Activated naive CD8-positive, alpha-beta T cell treated with anti-CD3 and anti-CD28 coated beads for 36 hours (primary cell): ENCODE results near the gene BAZ1B. TPM values are rescaled to one million over a fixed set of nuclear protein-coding genes. Genes with fewer than 3 reads are reported as not detected.
"Not testable (repeated sequence)": the region's sequence is repeated elsewhere in the genome, so short reads cannot be mapped to it uniquely, and the experiment has no call there.

Experiments
- DNase-seq: peaks from one replicate; pipeline ENCODE4 v3.0.0; 2021
- H3K27ac Mint-ChIP-seq: one replicate; pipeline ENCODE4 v1.8.0; 2022; ENCODE audit warnings: mild to moderate bottlenecking, moderate library complexity, mixed read lengths
- H3K27me3 Mint-ChIP-seq: one replicate; pipeline ENCODE4 v1.8.0; 2022; ENCODE audit warnings: mild to moderate bottlenecking, mixed read lengths
- H3K36me3 Mint-ChIP-seq: one replicate; pipeline ENCODE4 v1.8.0; 2021; ENCODE audit warnings: mild to moderate bottlenecking, mixed read lengths
- H3K4me1 Mint-ChIP-seq: one replicate; pipeline ENCODE4 v1.8.0; 2021; ENCODE audit warnings: mixed read lengths
- H3K4me3 Mint-ChIP-seq: one replicate; pipeline ENCODE4 v1.8.0; 2022; ENCODE audit warnings: mild to moderate bottlenecking, moderate library complexity, mixed read lengths
- H3K9me3 Mint-ChIP-seq: one replicate; pipeline ENCODE4 v1.8.0; 2022; ENCODE audit warnings: mixed read lengths
- total RNA-seq, 2 experiments: library from RNA; stranded (reverse); gene quantifications; one replicate each; pipeline ENCODE4 v1.2.3, GENCODE V29; 2021

Gene BAZ1B, protein sequence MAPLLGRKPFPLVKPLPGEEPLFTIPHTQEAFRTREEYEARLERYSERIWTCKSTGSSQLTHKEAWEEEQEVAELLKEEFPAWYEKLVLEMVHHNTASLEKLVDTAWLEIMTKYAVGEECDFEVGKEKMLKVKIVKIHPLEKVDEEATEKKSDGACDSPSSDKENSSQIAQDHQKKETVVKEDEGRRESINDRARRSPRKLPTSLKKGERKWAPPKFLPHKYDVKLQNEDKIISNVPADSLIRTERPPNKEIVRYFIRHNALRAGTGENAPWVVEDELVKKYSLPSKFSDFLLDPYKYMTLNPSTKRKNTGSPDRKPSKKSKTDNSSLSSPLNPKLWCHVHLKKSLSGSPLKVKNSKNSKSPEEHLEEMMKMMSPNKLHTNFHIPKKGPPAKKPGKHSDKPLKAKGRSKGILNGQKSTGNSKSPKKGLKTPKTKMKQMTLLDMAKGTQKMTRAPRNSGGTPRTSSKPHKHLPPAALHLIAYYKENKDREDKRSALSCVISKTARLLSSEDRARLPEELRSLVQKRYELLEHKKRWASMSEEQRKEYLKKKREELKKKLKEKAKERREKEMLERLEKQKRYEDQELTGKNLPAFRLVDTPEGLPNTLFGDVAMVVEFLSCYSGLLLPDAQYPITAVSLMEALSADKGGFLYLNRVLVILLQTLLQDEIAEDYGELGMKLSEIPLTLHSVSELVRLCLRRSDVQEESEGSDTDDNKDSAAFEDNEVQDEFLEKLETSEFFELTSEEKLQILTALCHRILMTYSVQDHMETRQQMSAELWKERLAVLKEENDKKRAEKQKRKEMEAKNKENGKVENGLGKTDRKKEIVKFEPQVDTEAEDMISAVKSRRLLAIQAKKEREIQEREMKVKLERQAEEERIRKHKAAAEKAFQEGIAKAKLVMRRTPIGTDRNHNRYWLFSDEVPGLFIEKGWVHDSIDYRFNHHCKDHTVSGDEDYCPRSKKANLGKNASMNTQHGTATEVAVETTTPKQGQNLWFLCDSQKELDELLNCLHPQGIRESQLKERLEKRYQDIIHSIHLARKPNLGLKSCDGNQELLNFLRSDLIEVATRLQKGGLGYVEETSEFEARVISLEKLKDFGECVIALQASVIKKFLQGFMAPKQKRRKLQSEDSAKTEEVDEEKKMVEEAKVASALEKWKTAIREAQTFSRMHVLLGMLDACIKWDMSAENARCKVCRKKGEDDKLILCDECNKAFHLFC (N-terminal part only)
- 100 to 1,000 TPM; 107 to 108 TPM for total RNA-seq

DNA sequence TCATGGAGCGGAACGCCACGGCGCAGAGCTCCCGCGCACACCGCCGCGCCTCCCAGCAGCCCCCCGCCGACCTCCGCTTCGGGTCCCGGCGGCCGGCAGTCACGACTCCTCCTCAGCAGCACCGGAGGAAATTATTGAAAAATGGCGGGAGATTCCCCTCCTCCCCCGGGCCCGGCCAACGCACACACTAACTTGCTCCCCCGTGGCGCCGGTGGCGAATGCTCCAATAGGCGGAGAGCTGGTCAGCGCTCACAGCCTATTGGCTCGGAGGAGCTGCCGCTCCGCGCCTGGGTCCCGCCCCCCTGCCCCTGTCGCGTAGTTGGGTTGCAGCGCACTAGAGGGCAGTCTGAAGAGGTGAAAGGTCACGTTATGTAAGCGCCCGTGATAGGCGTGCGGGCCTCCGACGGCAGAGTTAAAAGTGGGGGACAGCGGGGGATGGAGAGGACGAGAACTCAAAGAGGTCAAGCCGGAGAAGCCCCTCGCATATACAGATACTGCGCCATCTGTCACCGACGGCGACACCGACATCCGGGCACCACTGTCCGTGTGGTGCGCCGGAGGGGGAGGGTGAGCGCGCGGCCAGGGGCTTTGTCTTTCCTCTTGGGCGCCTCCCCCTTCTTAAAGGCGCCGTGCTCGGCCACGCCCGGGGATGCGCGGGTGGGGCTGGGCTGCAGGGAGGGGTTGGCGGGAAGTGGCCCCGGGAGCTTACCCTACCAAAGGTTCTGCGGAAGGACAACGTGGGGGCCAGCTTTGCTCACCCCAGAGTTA is at the start of gene BAZ1B:
Gene BAZ1B, minus strand, starts transcription at position 189 of the 768 bp plus-strand sequence. CDS start 360 bp downstream, outside the sequence.
- peak within 1 kb of the TSS; percentile 97 for H3K27ac Mint-ChIP-seq
- H3K9me3 Mint-ChIP-seq, result no peaks in the 10 kb centered on the region
- DNase-seq, result peak; percentile 98
- H3K4me3 Mint-ChIP-seq, result peak within 1 kb of the TSS; percentile 99
- peaks cover 43% of the 10 kb centered on the region for H3K36me3 Mint-ChIP-seq
- peaks cover 52% of the 10 kb centered on the region for H3K4me1 Mint-ChIP-seq
- no peaks in the 10 kb centered on the region for H3K27me3 Mint-ChIP-seq

DNA sequence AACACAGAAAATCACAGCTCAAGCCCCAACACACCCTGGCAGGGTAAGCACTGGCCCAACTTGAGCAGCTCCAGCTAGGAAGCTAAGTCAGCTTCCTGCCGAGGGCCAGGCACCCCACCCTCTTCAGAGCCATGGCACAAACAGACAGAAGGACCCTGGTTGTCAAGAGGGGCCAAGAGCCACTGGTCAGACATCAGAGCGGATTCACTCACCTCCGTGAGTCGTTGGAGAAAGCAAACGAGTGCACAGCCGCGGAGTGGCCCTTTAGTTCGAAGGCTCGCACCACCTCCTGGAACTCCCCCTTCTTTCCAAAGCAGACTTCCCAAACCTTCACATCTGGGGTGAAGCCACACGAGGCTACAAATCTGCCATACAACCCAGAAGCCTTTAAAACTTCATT is 48.9 kb upstream of the BAZ1B start:
- Mint-ChIP-seq H3K27ac (no peak overlapping the region), H3K4me1 (peaks cover 17% of the 10 kb centered on the region), H3K27me3 (no peaks in the 10 kb centered on the region), H3K36me3 (peaks cover 21% of the 10 kb centered on the region), H3K9me3 (no peaks in the 10 kb centered on the region), H3K4me3 (no peak overlapping the region)
- no peak for DNase-seq

DNA sequence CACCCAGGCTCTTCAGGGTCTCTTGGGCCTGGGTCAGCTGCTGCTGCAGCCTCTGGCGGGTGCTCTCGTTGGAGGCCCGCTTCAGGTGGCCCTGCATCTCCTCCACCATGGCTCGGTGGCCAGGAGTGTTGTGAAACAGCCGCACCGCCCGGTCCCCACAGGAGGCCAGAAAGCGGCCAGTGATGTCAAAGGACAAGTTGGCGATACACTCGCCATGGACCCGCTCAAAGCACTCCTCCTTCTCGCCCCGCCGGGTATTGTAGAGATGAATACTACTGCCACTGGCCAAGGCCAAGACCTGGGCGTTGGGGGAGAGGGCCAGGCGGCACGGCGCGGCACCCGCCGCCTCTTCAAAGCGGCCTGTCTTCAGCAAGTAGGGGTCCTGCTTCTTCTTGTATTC is 48.4 kb upstream of the BAZ1B start:
- H3K27me3 Mint-ChIP-seq, result no peaks in the 10 kb centered on the region

DNA sequence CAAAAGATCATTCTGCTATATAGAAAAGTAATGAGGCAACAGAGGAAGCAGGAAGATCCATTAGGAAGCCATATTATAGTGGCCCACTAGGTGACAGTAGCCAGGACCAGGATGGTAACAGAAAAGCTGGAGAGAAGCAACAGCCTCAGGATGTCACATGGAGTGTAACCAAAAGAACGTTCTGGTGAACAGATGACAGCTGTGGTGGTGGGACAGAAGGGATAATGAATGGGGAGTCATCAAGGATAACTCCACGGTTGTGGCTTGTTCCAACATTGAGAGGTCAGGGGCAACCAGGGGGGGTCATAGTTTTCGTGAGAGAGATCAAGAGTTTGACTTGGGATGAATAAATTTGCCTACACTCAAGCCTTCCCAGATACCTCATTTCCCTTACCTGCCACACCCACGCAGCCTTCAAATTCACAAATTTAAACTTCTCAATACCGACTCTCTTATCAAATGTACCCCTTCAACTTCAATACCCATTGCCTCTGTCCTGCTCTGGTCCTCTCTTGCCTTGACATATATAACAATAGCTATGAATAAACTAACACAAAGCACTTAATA is 47.0 kb upstream of the BAZ1B start:
- Mint-ChIP-seq H3K4me3 (no peak overlapping the region), H3K36me3 (peaks cover 21% of the 10 kb centered on the region), H3K27ac (no peak overlapping the region), H3K27me3 (no peaks in the 10 kb centered on the region), H3K9me3 (no peaks in the 10 kb centered on the region), H3K4me1 (peaks cover 27% of the 10 kb centered on the region)
- DNase-seq, result no peak

More for the DNA sequence above, 48.4 kb upstream of the BAZ1B start:
- no peak overlapping the region for H3K27ac Mint-ChIP-seq
- H3K4me1 Mint-ChIP-seq, result peaks cover 20% of the 10 kb centered on the region
- H3K9me3 Mint-ChIP-seq, result no peaks in the 10 kb centered on the region
- H3K4me3 Mint-ChIP-seq, result no peak overlapping the region
- no peak for DNase-seq
- H3K36me3 Mint-ChIP-seq, result peaks cover 21% of the 10 kb centered on the region

DNA sequence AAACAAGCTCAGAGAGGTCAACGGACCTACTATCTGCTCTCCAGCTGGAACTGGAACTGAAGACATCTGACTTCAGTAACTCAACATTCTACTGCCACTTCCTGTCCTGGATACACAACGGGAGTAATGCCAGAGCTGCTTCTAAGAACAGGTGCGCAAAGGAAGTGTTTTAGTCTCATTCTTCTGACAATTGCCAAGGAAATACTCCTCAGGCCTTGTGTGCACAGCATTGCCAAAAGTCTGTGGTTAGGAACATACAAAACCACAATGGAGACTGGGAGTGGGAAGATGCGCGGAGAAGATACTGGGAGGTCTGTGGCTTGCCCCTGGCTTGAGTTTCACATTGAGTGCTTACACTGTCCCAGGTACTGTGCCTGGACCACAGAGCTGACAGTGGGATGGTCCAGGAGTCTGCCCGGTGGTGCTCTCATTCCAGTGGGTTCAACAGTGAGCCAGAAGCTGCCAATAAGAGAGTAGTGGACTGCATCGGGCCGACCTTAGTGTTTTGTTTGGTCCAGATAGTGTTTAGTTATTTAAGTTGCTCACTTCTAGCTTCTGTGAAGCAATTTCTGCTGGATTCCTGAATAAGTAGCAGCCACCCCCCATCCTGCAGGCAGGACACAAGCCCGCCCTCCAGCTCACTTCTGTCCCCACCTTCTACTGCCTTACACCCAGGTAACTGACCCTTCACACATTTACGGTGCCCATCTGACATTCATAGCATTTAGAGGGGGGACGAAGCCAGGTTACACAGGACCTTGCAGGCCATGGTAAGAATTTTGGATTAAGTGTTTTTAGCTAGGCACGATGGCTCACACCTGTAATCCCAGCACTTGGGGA is 46.0 kb upstream of the BAZ1B start:
- Mint-ChIP-seq H3K27me3 (no peaks in the 10 kb centered on the region), H3K36me3 (peaks cover 19% of the 10 kb centered on the region), H3K9me3 (no peaks in the 10 kb centered on the region), H3K4me1 (peaks cover 27% of the 10 kb centered on the region), H3K27ac (no peak overlapping the region), H3K4me3 (no peak overlapping the region)
- DNase-seq, result no peak

DNA sequence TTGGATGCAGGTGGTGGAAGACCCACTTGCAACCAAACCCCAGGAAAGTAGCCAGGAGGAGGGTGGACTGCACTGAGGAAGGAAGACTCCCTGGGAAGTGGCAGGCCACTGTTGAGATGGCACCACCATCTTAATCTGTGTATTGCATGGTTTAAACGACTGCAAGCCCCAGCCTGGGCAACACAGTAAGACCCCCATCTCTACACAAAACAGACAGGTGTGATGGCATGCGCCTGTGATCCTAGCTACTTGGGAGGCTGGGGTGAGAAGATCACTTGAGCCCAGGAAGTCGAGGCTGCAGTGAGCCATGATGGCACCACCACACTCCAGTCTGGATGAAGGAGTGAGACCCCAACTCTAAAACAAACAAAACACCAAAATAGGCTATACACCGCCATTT is 45.0 kb upstream of the BAZ1B start:
- H3K9me3 Mint-ChIP-seq, result no peaks in the 10 kb centered on the region
- H3K4me1 Mint-ChIP-seq, result peaks cover 25% of the 10 kb centered on the region
- H3K4me3 Mint-ChIP-seq, result no peak overlapping the region
- no peak for DNase-seq
- peaks cover 15% of the 10 kb centered on the region for H3K36me3 Mint-ChIP-seq
- H3K27me3 Mint-ChIP-seq, result no peaks in the 10 kb centered on the region
- H3K27ac Mint-ChIP-seq, result no peak overlapping the region

DNA sequence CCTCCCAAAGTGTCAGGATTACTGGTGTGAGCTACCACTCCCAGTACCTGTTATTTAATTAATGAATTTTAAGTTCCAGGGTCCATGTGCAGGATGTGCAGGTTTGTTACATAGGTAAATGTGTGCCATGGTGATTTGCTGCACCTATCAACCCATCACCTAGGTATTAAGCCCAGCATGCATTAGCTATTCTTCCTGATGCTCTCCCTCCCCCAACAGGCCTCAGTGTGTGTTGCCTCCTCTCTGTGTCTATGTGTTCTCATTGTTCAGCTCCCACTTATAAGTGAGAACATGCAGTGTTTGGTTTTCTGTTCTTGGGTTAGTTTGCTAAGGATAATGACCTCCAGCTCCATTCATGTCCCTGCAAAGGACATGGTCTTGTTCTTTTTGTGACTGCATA is 44.3 kb upstream of the BAZ1B start:
- Mint-ChIP-seq H3K4me1 (peaks cover 25% of the 10 kb centered on the region), H3K4me3 (peak overlapping the region; percentile 59), H3K36me3 (peaks cover 15% of the 10 kb centered on the region)
- not testable (repeated sequence) for H3K27me3 Mint-ChIP-seq, DNase-seq, H3K27ac Mint-ChIP-seq, H3K9me3 Mint-ChIP-seq

DNA sequence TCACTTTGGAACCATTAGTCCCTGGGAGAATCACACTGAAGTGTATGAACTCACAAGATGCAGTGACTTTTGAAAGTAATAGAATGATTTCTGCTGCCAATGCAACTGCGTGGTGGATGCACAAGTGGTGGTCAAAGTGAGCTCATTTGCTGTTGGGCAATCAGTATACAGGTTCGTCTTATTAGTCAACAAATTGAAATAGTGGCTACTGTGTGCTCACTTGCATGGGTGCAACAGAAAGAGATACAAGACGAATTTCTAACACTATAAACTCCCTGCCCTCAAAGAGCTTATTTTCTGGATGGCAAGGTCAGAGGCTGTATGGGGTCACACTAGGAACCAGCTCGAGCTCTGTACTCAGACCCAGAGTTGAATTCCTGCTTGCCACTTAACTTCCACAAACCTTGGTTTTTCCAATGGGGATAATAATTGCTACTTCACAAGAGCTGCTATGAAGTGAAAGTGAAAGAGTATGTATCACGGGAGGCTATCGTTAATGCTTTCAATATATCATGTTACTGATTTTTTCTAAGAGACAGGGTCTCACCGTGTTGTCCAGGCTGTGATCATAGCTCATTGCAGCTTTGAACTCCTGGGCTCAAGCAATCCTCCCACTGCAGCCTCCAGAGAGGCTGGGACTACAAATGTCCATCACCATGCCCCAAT is 43.7 kb upstream of the BAZ1B start:
- H3K4me1 Mint-ChIP-seq, result peaks cover 25% of the 10 kb centered on the region
- H3K4me3 Mint-ChIP-seq, result peak overlapping the region; percentile 59
- H3K27ac Mint-ChIP-seq, result no peak overlapping the region
- no peaks in the 10 kb centered on the region for H3K9me3 Mint-ChIP-seq
- no peak for DNase-seq
- peaks cover 11% of the 10 kb centered on the region for H3K36me3 Mint-ChIP-seq
- H3K27me3 Mint-ChIP-seq, result no peaks in the 10 kb centered on the region

DNA sequence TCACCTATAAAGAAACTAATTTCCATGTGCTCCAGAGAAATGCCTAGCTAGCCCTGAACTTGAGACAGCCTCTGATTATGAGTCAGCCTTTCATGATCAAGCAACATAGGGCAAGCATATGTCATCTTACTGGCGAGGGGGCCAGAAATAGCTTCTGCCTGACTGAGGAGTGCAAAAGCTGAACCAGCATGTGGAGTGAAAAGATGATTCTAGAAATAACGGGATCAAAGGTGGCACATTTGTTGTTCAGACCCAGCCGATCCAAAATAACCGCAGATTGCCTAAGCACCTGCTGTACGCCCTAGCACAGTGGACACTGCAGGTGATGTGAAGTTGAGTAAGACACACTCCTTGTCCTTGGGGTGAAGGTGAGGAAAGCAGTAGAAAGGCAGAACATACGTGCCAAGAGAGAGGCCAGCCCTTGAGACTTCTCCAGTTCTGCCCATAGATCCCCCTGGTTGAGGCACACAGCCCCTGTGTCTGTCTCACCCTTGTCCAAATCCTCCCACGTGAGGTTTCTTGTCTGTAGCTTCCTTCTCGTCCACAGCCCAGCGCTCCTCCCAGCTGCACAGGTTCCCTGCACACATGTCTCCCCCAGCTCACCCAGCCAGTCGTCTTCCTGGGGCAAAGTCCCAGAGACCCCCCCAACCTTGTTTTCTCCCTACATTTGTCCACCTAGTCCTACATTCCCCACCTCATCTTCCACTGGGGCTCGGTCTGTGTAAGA is 38.2 kb upstream of the BAZ1B start:
- Mint-ChIP-seq H3K27ac (no peak overlapping the region), H3K36me3 (peaks cover 1% of the 10 kb centered on the region), H3K4me3 (no peak overlapping the region), H3K9me3 (no peaks in the 10 kb centered on the region), H3K27me3 (peaks cover 4% of the 10 kb centered on the region), H3K4me1 (peaks cover 29% of the 10 kb centered on the region)
- peak; percentile 24 for DNase-seq

DNA sequence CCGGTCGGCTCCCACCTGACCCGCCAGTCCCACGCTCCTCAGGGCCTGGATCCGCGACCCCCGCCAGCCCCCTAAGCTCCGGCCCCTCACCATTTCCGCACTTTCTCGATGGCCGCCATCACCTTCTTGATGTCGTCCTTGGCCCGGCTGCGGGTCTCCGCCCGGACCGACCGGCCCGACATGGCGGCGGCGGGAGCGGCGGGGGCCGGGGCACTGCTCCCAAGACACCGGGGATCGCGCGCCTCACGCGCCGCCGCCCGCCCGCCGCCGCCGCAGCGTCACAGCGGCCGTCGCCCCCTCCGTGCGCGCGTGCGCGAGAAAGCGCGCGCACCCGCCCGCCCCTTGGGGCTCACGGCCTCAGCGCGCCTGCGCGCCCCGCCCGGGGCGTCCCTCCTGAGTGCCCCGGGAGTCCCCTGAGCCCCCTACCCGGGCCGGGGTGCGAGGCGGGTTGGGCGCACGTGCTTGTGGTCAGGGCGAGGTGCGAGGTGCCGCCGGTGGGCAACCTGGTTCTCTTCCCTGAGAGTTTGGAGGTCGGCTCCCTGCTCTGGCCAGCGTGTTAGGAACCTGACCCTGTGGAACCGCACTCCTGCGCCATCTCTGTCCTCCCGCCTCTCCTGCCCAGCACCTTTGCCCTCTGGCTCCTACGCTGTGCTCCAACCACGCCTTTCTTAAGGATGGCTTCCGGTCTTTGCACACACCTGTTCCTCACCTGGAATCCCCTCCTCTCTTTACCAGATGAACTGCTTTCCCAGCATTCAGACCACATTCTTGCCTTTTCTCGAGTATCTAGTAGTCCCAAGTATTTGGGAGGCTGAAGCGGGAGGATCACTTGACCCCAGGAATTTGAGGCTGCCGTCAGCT is 35.5 kb upstream of the BAZ1B start, which contains the start of gene BCL7B:
Gene BCL7B, minus strand, starts transcription at position 294 of the 861 bp plus-strand sequence. Its CDS starts 112 bp downstream, at position 182.
- DNase-seq, result peak; percentile 87
- H3K36me3 Mint-ChIP-seq, result peaks cover 11% of the 10 kb centered on the region
- H3K9me3 Mint-ChIP-seq, result no peaks in the 10 kb centered on the region
- peak within 1 kb of the TSS; percentile 93 for H3K4me3 Mint-ChIP-seq
- peaks cover 4% of the 10 kb centered on the region for H3K27me3 Mint-ChIP-seq
- H3K4me1 Mint-ChIP-seq, result peaks cover 37% of the 10 kb centered on the region
- peak within 1 kb of the TSS; percentile 92 for H3K27ac Mint-ChIP-seq

DNA sequence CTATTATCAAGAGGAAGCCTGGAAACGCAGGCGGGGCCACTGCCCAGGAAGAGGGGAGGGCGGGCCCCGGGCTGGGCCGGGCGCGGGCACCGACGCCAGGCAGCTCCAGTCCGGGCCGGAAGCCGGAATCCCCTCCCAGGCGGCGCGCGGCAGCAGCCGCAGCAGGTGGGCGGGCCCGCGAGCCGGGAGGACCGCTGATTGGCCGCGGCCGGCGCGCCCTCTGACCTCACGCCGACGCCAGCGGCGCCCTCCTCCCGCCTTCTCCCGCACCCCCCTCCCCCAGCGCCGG is 35.0 kb upstream of the BAZ1B start:
- Mint-ChIP-seq H3K9me3 (no peaks in the 10 kb centered on the region), H3K4me1 (peaks cover 37% of the 10 kb centered on the region), H3K27ac (peak overlapping the region; percentile 92), H3K27me3 (peaks cover 4% of the 10 kb centered on the region), H3K36me3 (peaks cover 15% of the 10 kb centered on the region), H3K4me3 (peak overlapping the region; percentile 93)
- DNase-seq, result peak; percentile 97
